ENCODE results near the gene SRPK1. TPM values are rescaled to one million over a fixed set of nuclear protein-coding genes. Genes with fewer than 3 reads are reported as not detected.
"Not testable (repeated sequence)": the region's sequence is repeated elsewhere in the genome, so short reads cannot be mapped to it uniquely, and the experiment has no call there.

Gene SRPK1
- total RNA-seq, 3 donors from 2014 or later (not counting 1 experiment from before 2014, with no cell fraction given), result 38.6 to 63.8 (median 43.2) TPM

GRCh38 chr6:35916056-35916455, 4.8 kb downstream of the SRPK1 start:
- Mint-ChIP-seq H3K36me3 (no peaks in the 10 kb centered on the region), H3K4me1 (peaks cover 33 to 36% of the 10 kb centered on the region in 2 donors), H3K27me3 (ENCODE audit: low read depth in 2 of 2) (no peaks in the 10 kb centered on the region), H3K4me3 (no peak overlapping the region), H3K9me3 (no peaks in the 10 kb centered on the region), H3K27ac (no peak overlapping the region)
- 100% methylated on average over 2 of the region's 3 CpGs for WGBS (ENCODE audit: insufficient coverage)
- DNase-seq (no peak), ATAC-seq (no peak)
- Histone ChIP-seq H3K4me3 (ENCODE audit: low read length) (no peak overlapping the region), H3K4me1 (ENCODE audit: control insufficient read depth, insufficient read depth, low read length) (peaks cover 8% of the 10 kb centered on the region), H3K27me3 (ENCODE audit: control insufficient read depth, insufficient read depth, low read length) (no peaks in the 10 kb centered on the region), H3K9me3 (ENCODE audit: control insufficient read depth, insufficient read depth, low read length) (no peaks in the 10 kb centered on the region), H3K27ac (ENCODE audit: low read length) (no peak overlapping the region), H3K36me3 (ENCODE audit: control insufficient read depth, insufficient read depth, low read length) (peaks cover 5% of the 10 kb centered on the region)
- TF ChIP-seq CTCF (IDR thresholded peaks at IDR 0.05), result no peak
- intact Hi-C loops (cut with micrococcal nuclease), result no loop called here

DNA sequence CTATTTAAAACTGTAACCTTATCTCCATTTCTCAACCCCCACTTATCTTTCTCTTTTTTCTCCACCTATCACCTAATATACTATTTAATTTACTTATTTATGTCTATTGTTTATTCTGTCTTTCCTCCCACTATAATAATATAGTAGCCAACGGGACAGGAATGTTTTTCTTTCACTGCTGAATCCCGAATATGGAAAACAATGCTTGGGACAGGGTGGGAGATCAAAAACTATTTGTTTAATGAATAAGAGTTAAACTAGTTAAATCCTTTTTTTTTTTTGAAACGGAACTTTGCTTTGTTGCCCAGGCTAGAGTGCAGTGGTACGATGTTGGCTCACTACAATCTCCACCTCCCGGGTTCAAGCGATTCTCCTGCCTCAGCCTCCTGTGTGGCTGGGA, 6.4 kb downstream of the SRPK1 start:
- peaks cover 8% of the 10 kb centered on the region for H3K36me3 ChIP-seq (ENCODE audit: control insufficient read depth, insufficient read depth, low read length)
- ATAC-seq, result no peak
- intact Hi-C loops (cut with micrococcal nuclease), result no loop called here
- no peaks in the 10 kb centered on the region for H3K4me1 ChIP-seq (ENCODE audit: control insufficient read depth, insufficient read depth, low read length)
- H3K36me3 Mint-ChIP-seq, result peaks cover 5% of the 10 kb centered on the region
- H3K27ac ChIP-seq (ENCODE audit: low read length), result no peak overlapping the region
- H3K4me1 Mint-ChIP-seq, result peaks cover 30 to 32% of the 10 kb centered on the region in 2 donors
- no peak overlapping the region for H3K4me3 Mint-ChIP-seq
- no peak for DNase-seq
- no peak for TF ChIP-seq CTCF (IDR thresholded peaks at IDR 0.05)
- no peak overlapping the region for H3K4me3 ChIP-seq (ENCODE audit: low read length)
- no peaks in the 10 kb centered on the region for H3K27me3 ChIP-seq (ENCODE audit: control insufficient read depth, insufficient read depth, low read length)
- 97% methylated on average over 4 of the region's 6 CpGs for WGBS (ENCODE audit: insufficient coverage)
- no peaks in the 10 kb centered on the region for H3K9me3 Mint-ChIP-seq
- H3K27me3 Mint-ChIP-seq (ENCODE audit: low read depth in 2 of 2), result no peaks in the 10 kb centered on the region
- H3K27ac Mint-ChIP-seq, result no peak overlapping the region
- peaks cover 2% of the 10 kb centered on the region for H3K9me3 ChIP-seq (ENCODE audit: control insufficient read depth, insufficient read depth, low read length)

DNA sequence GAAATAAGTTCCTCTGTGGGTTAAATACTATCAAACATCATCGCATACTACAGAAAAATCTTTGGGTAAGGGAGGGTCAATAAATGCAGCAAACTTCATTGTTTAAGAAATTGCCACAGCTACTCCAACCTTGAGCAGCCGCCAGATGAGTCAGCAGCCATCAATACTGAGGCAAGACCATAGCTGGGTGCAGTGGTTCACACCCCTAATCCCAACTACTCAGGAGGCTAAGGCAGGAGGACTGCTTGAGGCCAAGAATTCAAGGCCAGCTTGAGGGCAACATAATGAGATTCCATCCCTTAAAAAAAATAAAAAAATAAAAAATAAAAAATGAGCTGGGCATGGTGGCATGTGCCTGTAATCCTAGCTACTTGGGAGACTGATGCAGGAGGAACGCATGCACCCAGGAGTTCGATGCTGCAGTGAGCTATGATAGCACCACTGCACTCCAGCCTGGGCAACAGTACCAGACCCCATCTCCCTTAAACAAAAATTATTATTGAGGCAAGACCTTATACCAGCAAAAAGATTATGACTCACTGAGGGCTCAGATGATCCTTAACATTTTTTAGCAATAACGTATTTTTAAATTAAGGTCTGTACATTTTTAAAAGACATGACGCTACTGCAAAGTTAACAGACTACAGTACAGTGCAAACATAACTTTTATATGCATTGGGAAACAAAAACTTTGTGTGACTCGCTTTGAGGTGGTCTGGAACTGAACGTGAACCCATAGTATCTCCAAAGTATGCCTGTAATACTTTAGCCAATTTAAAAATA, 8.8 kb downstream of the SRPK1 start:
- Mint-ChIP-seq H3K27ac (no peak overlapping the region), H3K36me3 (peaks cover 22% of the 10 kb centered on the region), H3K4me1 (peaks cover 19 to 26% of the 10 kb centered on the region in 2 donors), H3K4me3 (no peak overlapping the region), H3K9me3 (peaks cover 2 to 3% of the 10 kb centered on the region in 2 donors), H3K27me3 (ENCODE audit: low read depth in 2 of 2) (no peaks in the 10 kb centered on the region)
- H3K27ac ChIP-seq (ENCODE audit: low read length), result no peak overlapping the region
- H3K4me3 ChIP-seq (ENCODE audit: low read length), result no peak overlapping the region
- peaks cover 12% of the 10 kb centered on the region for H3K9me3 ChIP-seq (ENCODE audit: control insufficient read depth, insufficient read depth, low read length)
- H3K36me3 ChIP-seq (ENCODE audit: control insufficient read depth, insufficient read depth, low read length), result peaks cover 10% of the 10 kb centered on the region
- H3K4me1 ChIP-seq (ENCODE audit: control insufficient read depth, insufficient read depth, low read length), result no peaks in the 10 kb centered on the region
- H3K27me3 ChIP-seq (ENCODE audit: control insufficient read depth, insufficient read depth, low read length), result no peaks in the 10 kb centered on the region
- WGBS (ENCODE audit: insufficient coverage), result 98% methylated on average over 5 of the region's 8 CpGs
- DNase-seq (no peak), ATAC-seq (no peak)
- no peak for TF ChIP-seq CTCF (IDR thresholded peaks at IDR 0.05)
- intact Hi-C loops (cut with micrococcal nuclease), result no loop called here

DNA sequence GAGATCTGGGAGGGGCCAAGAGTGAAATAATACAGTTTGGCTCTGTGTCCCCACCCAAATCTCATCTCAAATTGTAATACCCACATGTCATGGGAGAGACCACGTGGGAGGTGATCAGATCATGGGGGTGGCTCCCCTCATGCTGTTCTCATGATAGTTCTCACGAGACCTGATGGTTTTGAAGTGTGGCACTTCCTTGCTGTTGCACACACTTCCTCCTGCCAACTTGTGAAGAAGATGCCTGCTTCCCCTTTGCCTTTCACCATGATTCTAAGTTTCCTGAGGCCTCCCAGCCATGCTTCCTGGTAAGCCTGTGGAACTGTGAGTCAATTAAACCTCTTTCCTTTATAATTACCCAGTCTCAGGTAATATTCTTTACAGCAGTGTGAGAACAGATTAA, 11.3 kb downstream of the SRPK1 start:
- H3K27me3 ChIP-seq (ENCODE audit: control insufficient read depth, insufficient read depth, low read length); H3K4me1 ChIP-seq (ENCODE audit: control insufficient read depth, insufficient read depth, low read length); DNase-seq; H3K4me3 Mint-ChIP-seq; H3K27ac ChIP-seq (ENCODE audit: low read length); intact Hi-C loops (cut with micrococcal nuclease); H3K9me3 Mint-ChIP-seq; H3K4me3 ChIP-seq (ENCODE audit: low read length); H3K27me3 Mint-ChIP-seq (ENCODE audit: low read depth in 2 of 2): not testable (repeated sequence)
- H3K36me3 Mint-ChIP-seq, result peaks cover 22% of the 10 kb centered on the region
- ATAC-seq, result peak in 2 of 3 donors; percentile 24 to 36
- 65% methylated on average over 2 of the region's 2 CpGs for WGBS (ENCODE audit: insufficient coverage)
- peak overlapping the region; percentile 0 to 55 for H3K27ac Mint-ChIP-seq
- peaks cover 22 to 33% of the 10 kb centered on the region in 2 donors for H3K4me1 Mint-ChIP-seq
- peaks cover 10% of the 10 kb centered on the region for H3K36me3 ChIP-seq (ENCODE audit: control insufficient read depth, insufficient read depth, low read length)
- H3K9me3 ChIP-seq (ENCODE audit: control insufficient read depth, insufficient read depth, low read length), result peaks cover 12% of the 10 kb centered on the region

- WGBS (ENCODE audit: insufficient coverage), result 100% methylated on average over 5 of the region's 5 CpGs
- intact Hi-C loops (cut with micrococcal nuclease); ATAC-seq; H3K4me3 ChIP-seq (ENCODE audit: low read length); DNase-seq; H3K27me3 ChIP-seq (ENCODE audit: control insufficient read depth, insufficient read depth, low read length); H3K27me3 Mint-ChIP-seq (ENCODE audit: low read depth in 2 of 2); H3K4me1 ChIP-seq (ENCODE audit: control insufficient read depth, insufficient read depth, low read length); H3K9me3 Mint-ChIP-seq; H3K4me3 Mint-ChIP-seq; H3K27ac ChIP-seq (ENCODE audit: low read length): not testable (repeated sequence)
- Mint-ChIP-seq H3K36me3 (peaks cover 22% of the 10 kb centered on the region), H3K4me1 (peaks cover 22 to 33% of the 10 kb centered on the region in 2 donors), H3K27ac (peak overlapping the region in 1 of 2 donors; percentile 44)
- peaks cover 13% of the 10 kb centered on the region for H3K36me3 ChIP-seq (ENCODE audit: control insufficient read depth, insufficient read depth, low read length)
- H3K9me3 ChIP-seq (ENCODE audit: control insufficient read depth, insufficient read depth, low read length), result peaks cover 12% of the 10 kb centered on the region
Measured at GRCh38 chr6:35908753-35909401, 12.0 kb downstream of the SRPK1 start.
